ENCODE data around the gene HIPK4. TPM values are rescaled to one million over a fixed set of nuclear protein-coding genes. Genes with fewer than 3 reads are reported as not detected.

The HIPK4 gene
- total RNA-seq, 1 donor from 2014 or later: 0.74 TPM

- intact Hi-C loops (cut with DNase I): no loop called here
- Histone ChIP-seq H3K27me3 (no peaks in the 10 kb centered on the region), H3K9me3 (no peaks in the 10 kb centered on the region), H3K4me1 (peaks cover 17% of the 10 kb centered on the region), H3K4me3 (no peak overlapping the region), H3K36me3 (no peaks in the 10 kb centered on the region), H3K27ac (no peak overlapping the region)
- TF ChIP-seq POLR2A (IDR thresholded peaks at IDR 0.05) (no peak), POLR2AphosphoS5 (IDR thresholded peaks at IDR 0.05; ENCODE audit: insufficient read depth in 1 of 2, low read depth in 1 of 2) (no peak)
- TF ChIP-seq, protein P1, sequence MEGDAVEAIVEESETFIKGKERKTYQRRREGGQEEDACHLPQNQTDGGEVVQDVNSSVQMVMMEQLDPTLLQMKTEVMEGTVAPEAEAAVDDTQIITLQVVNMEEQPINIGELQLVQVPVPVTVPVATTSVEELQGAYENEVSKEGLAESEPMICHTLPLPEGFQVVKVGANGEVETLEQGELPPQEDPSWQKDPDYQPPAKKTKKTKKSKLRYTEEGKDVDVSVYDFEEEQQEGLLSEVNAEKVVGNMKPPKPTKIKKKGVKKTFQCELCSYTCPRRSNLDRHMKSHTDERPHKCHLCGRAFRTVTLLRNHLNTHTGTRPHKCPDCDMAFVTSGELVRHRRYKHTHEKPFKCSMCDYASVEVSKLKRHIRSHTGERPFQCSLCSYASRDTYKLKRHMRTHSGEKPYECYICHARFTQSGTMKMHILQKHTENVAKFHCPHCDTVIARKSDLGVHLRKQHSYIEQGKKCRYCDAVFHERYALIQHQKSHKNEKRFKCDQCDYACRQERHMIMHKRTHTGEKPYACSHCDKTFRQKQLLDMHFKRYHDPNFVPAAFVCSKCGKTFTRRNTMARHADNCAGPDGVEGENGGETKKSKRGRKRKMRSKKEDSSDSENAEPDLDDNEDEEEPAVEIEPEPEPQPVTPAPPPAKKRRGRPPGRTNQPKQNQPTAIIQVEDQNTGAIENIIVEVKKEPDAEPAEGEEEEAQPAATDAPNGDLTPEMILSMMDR (IDR thresholded peaks at IDR 0.05): no peak
- DNase-seq (ENCODE audit: extremely low spot score in 2 of 2): no peak
Observed at GRCh38 chr19:40414542-40415535, 24.9 kb upstream of the HIPK4 start.

DNA sequence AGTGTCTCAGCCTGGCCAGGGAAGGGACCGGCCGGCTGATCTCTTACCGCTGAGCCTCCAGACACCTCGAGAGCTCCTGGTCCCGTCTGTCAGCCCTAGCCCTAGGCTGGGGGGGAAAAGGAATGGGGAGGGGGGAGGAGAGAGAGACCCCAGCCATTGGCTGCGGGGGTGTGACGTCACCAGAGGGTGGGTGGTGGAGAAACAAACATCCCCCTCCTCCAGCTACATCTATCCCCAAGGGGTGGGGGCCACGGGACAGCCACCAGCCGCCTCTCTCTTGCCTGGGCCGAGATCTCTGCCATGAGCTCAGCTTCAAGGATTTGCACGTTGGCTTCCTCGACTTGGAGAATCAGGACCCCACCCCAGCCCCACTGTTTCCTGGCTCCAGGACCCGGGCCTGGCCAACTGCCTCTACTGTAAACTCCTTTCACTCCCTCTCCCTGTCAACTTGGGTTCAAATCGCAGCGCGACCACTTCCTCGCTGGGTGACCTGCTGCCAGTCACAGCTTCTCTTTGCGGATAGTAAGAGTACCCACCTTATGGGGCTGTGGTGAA lies 23.4 kb upstream of the HIPK4 start, which contains the start of gene PRX:
Gene PRX, minus strand, starts transcription at position 88 of the 555 bp plus-strand sequence. CDS start 5,446 bp downstream, outside the sequence.
- intact Hi-C loops (cut with DNase I): no loop called here
- peak within 1 kb of the TSS; percentile 44 for H3K27ac ChIP-seq
- H3K27me3 ChIP-seq: no peaks in the 10 kb centered on the region
- H3K9me3 ChIP-seq: no peaks in the 10 kb centered on the region
- H3K4me3 ChIP-seq: no peak within 1 kb of the TSS
- peaks cover 17% of the 10 kb centered on the region for H3K4me1 ChIP-seq
- DNase-seq (ENCODE audit: extremely low spot score in 2 of 2): peak in 1 of 2 donors; percentile 87
- TF ChIP-seq POLR2A (IDR thresholded peaks at IDR 0.05) (no peak), POLR2AphosphoS5 (IDR thresholded peaks at IDR 0.05; ENCODE audit: insufficient read depth in 1 of 2, low read depth in 1 of 2) (no peak)
- TF ChIP-seq, protein P1 (IDR thresholded peaks at IDR 0.05): no peak
- no peaks in the 10 kb centered on the region for H3K36me3 ChIP-seq

DNA sequence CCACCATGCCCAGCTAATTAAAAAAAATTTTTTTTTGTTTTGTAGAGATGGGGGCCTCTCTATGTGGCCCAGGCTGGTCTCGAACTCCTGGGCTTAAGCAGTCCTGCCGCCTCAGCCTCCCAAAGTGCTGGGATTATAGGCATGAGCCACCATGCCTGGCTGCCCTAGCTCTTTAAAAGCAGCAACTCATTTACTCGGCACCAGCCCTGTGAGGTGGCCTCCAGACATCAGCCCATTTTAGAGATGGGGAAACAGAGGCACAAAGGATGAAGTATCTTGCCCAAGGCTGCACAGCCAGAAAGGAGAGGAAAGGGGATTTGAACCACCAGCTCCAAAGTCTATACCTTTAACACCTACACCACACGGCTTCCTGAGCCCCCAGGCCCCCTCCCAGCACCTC lies 22.9 kb upstream of the HIPK4 start:
- Histone ChIP-seq H3K36me3 (no peaks in the 10 kb centered on the region), H3K4me3 (no peak overlapping the region), H3K9me3 (no peaks in the 10 kb centered on the region), H3K27ac (no peak overlapping the region), H3K4me1 (peaks cover 17% of the 10 kb centered on the region), H3K27me3 (no peaks in the 10 kb centered on the region)
- TF ChIP-seq, protein P1 (IDR thresholded peaks at IDR 0.05): no peak
- TF ChIP-seq POLR2AphosphoS5 (IDR thresholded peaks at IDR 0.05; ENCODE audit: insufficient read depth in 1 of 2, low read depth in 1 of 2): no peak
- no peak for TF ChIP-seq POLR2A (IDR thresholded peaks at IDR 0.05)
- intact Hi-C loops (cut with DNase I): no loop called here
- DNase-seq (ENCODE audit: extremely low spot score in 2 of 2): no peak

- no peak overlapping the region for H3K4me3 ChIP-seq
- TF ChIP-seq POLR2AphosphoS5 (IDR thresholded peaks at IDR 0.05; ENCODE audit: insufficient read depth in 1 of 2, low read depth in 1 of 2) (no peak), POLR2A (IDR thresholded peaks at IDR 0.05) (no peak)
- TF ChIP-seq, protein P1 (IDR thresholded peaks at IDR 0.05): no peak
- DNase-seq (ENCODE audit: extremely low spot score in 2 of 2): no peak
- peaks cover 17% of the 10 kb centered on the region for H3K4me1 ChIP-seq
- H3K36me3 ChIP-seq: no peaks in the 10 kb centered on the region
- intact Hi-C loops (cut with DNase I): no loop called here
- no peaks in the 10 kb centered on the region for H3K27me3 ChIP-seq
- H3K27ac ChIP-seq: peak overlapping the region; percentile 44
- no peaks in the 10 kb centered on the region for H3K9me3 ChIP-seq
Observed at GRCh38 chr19:40411958-40412499, 22.0 kb upstream of the HIPK4 start.

Measured in vagina (tissue), 2 donors.